Femur (tissue), 1 donor: ENCODE results near the gene ADAMTS14.
A peak's percentile ranks its signal among the peaks of the same experiment; 100 is the strongest.

Experiments
- DNase-seq: peaks from one replicate; pipeline ENCODE4 v3.0.0-alpha.2; 2017

ADAMTS14 gene

GRCh38 chr10:70695241-70696030 is 23.1 kb downstream of the ADAMTS14 start:
- DNase-seq = no peak

DNA sequence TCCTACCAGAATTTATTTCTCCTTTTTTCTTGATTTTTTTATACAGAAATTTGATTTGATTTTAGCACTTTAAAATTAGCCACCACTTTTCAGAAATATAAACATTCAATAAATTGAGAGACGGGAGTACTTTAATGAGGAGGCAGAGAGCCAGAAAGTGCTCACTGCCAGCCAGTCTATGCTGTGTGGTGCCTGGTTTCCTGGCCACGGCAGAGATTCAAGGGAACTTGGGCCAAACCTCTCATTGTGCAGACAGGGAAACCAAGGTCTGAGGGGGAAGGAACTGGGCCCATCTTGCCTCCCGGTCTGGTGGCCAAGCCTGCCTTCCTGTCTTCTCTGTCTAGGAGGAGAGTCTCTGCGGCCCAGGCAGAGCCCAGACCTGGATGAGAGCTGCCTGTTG is 25.9 kb downstream of the ADAMTS14 start:
- DNase-seq = no peak

DNA sequence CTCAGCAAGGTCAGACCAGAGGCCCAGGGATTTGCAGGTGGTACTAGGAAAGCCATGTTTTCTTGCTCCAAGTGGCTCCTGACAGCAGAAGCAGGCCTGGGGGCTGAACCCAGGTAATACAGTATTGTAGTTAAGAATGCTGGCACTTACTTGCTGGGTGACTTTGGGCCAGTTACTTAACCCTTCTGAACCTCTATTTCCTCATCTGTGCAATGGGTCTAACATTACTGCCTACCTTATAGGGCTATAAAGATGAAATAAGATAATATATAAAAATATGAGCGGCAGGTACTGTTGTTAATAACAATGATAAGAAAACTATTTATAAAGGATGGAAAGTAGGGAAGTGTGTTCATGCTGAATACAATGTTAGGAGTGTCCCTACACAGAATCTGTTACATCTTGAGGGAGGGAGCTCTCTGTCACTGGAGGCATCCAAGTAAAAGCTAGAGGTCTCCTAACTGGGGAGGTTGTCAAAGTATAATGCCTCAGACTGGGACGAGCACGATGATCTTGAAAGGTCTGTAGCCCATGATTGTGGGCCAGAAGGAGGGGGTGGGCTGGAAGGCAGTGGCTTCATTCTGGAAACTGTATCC is 26.9 kb downstream of the ADAMTS14 start:
- no peak for DNase-seq

- no peak for DNase-seq
These were observed 27.4 kb downstream of the ADAMTS14 start for GRCh38 chr10:70699659-70700174.

- DNase-seq = no peak
These were observed 30.0 kb downstream of the ADAMTS14 start for GRCh38 chr10:70702190-70702763.

DNA sequence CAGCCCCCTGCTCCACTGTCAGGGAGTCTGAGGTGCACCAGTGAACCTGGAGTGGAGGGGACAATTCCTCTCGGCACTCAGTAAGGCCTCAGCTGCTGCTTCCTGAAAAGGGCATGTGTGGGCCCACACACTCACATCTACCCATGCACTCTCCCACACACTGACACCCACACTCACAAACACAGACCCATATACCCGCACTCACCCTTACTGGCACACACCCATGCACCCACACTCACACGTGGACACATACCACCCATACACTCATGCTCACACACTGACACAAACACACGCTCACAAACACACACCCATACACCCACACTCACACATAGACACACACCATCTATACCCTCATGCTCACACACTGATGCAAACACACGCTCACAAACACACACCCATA is 31.9 kb downstream of the ADAMTS14 start:
- DNase-seq = no peak

- no peak for DNase-seq
These were observed 33.0 kb downstream of the ADAMTS14 start for GRCh38 chr10:70705121-70705861.

DNA sequence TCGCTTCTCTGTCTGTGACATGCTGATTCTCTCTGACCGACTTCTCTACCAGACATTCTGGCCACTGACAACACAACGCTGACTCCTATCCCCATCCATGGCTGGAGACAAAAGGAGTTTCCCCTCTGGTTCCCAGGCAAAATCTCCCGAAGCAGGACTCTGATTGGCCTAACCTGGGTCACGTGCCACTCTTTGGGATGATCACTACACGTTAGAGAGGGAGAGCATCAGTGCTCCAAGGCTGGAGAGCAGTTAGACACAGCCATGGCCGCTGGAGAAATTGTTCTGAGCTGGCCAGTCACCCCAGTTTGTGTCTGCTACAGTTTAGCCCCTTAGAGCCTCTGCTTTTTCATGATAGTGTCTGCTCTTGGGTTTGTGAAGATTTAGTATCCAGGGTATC is 38.9 kb downstream of the ADAMTS14 start:
- DNase-seq = no peak

GRCh38 chr10:70711911-70712310 is 39.6 kb downstream of the ADAMTS14 start:
- DNase-seq = no peak

GRCh38 chr10:70714245-70714644 is 41.9 kb downstream of the ADAMTS14 start:
- no peak for DNase-seq

DNA sequence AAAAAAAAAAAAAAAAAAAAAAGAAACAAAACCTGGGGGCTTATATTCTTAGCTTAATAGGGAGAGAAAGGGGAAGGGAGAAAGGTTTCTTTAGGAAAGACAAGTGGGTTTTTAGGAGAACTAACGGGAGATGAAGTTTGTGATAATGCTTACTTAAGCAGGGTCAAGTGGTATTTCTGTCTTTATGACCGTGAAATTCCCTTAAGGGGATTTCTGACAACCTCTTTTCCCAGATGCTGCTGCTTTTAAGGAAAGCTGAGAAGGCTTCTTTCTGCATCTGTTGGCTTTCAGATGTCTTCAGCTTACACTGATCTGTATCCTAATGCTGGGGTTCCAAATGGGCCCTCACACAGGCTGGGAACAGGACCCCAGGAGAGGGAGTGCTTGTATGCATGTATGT is 42.6 kb downstream of the ADAMTS14 start:
- no peak for DNase-seq

GRCh38 chr10:70715853-70716795 is 43.8 kb downstream of the ADAMTS14 start:
- no peak for DNase-seq

DNA sequence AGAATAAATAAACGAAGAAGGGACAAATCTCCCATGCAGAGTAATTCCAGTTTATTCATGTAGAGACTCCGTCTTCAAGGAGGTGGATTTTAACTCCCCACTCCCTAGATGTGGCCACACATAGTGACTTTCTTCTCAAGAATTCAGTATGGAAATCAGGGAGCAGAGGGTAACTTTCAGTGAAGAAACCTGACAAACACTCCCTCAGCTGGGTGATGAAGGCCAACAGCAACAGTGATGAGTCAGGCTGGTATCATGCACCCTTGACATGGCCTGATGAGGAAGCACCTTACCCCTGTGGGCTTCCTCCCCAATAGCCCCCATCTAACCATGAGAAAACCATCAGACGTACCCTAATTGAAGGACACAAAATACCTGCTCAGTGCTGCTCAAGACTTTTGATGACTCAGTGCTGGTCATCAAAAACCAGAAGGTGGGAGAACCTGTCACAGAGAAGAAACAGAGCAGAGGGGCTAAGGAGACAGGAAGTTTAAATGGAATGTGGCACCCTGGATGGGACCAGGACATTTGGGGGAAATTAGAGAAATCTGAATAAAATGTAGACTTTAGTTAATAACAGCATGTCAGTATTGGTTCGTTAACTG is 50.6 kb downstream of the ADAMTS14 start:
- no peak for DNase-seq

DNA sequence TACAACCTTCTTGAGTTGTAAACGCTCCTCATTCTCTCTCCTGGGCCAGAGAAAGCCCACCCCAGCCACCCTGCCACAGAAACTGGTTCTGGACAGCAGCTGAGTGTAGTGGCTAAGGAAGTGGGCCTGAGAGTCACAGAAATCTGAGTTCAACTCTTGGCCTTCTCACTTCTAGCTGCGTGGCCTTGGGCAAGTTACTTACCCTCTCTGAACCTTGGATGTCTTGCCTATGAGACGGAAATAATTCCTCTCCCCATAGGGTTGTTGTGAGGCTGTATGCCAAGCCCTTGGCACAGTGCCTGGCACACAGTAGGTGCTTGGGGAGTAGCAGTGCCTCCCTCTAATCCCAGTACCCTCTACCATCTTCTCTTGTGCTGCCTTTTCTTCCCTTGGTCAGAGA is 51.5 kb downstream of the ADAMTS14 start:
- no peak for DNase-seq

GRCh38 chr10:70726909-70727495 is 54.7 kb downstream of the ADAMTS14 start:
- no peak for DNase-seq

DNA sequence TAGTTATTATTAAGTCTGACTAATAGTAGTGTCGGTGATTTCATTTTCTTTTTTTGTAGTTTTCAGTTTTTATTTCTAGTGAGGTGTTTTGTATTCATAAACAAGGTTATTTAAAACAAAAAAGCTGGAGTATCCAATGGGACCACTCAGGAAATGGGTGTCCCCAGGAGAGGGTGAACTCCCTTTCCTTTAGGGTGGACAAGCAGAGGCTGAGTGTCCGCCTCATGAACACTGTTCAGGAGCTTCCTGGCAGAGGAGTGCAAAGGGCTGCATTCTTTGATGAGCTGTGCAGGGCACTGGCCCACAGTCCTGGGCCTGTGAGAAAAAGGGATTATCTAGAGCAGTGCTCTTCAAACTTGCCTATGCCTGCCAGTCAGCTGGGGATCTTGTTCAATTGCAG is 56.0 kb downstream of the ADAMTS14 start:
- no peak for DNase-seq

- peak; percentile 53 for DNase-seq
These were observed 57.6 kb downstream of the ADAMTS14 start for GRCh38 chr10:70729763-70730357.

- DNase-seq = no peak
These were observed 58.6 kb downstream of the ADAMTS14 start for GRCh38 chr10:70730955-70731354.

DNA sequence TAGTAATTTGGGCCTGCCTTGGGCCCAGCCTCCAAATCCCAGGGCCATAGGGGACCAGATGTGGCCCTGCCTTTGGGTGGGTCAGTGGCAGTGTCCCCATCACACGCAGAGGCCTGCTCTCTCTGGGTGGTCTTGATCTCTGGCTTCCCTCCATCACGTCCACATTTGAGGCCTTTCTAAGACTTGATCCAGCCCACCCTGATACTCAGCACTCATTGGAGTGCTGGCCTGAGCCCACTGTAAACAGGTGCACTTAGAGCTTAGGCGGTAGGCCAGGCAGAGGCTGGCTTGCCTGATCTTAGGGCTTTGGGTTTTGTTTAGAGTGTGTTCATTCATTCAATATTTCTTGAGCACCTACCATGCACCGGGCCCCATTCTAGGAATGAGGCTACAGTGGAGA is 60.3 kb downstream of the ADAMTS14 start:
- no peak for DNase-seq

GRCh38 chr10:70733051-70733450 is 60.7 kb downstream of the ADAMTS14 start:
- DNase-seq = no peak

DNA sequence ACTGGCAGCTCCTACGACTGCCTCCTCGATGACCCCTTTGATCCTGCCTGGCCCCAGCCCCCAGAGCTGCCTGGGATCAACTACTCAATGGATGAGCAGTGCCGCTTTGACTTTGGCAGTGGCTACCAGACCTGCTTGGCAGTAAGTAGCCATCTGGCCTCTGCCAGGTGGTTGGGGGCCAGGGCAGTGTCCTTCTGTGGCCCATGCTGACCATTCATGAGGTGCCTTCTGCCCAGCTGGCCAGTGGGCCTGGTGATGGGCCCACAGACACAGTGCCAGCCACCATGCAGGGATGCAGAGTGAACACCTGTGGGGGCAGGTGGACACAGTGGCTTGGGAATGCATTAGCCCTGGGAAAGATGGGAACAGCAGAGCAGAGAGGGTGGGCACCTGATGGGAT is 62.9 kb downstream of the ADAMTS14 start:
- DNase-seq = no peak
